CD4-positive, alpha-beta T cell treated with Interleukin-2 at 100 ng/mL for 4 hours (primary cell): Measurements from ENCODE around the gene FASTKD3.
"Not testable (repeated sequence)": the region's sequence is repeated elsewhere in the genome, so short reads cannot be mapped to it uniquely, and the experiment has no call there.

ENCODE experiments used
- DNase-seq: peaks from one replicate; pipeline ENCODE4 v3.0.0-alpha.2; 2020; ENCODE audit warnings: low spot score

Gene FASTKD3

GRCh38 chr5:7868773-7869473, at the start of gene FASTKD3, which contains the start of gene MTRR:
Gene FASTKD3, minus strand, starts transcription at chr5:7869031. Its CDS starts 948 bp downstream, at chr5:7868083.
Gene MTRR, plus strand, starts transcription at chr5:7869148. Its CDS starts 1,647 bp downstream, at chr5:7870795.
- DNase-seq, result peak; percentile 92

GRCh38 chr5:7917130-7918123, 48.6 kb upstream of the FASTKD3 start:
- DNase-seq, result no peak

GRCh38 chr5:7916171-7916804, 47.5 kb upstream of the FASTKD3 start:
- DNase-seq, result no peak

GRCh38 chr5:7911429-7911771, 42.6 kb upstream of the FASTKD3 start:
- not testable (repeated sequence) for DNase-seq

- no peak for DNase-seq
Observed at GRCh38 chr5:7910738-7911428, 42.1 kb upstream of the FASTKD3 start.

GRCh38 chr5:7908317-7908716, 39.5 kb upstream of the FASTKD3 start:
- no peak for DNase-seq

- no peak for DNase-seq
Observed at GRCh38 chr5:7907612-7908011, 38.8 kb upstream of the FASTKD3 start.

GRCh38 chr5:7904170-7904569, 35.3 kb upstream of the FASTKD3 start:
- DNase-seq, result no peak

- DNase-seq, result no peak
Observed at GRCh38 chr5:7902666-7903625, 34.1 kb upstream of the FASTKD3 start.

- no peak for DNase-seq
Observed at GRCh38 chr5:7902201-7902600, 33.4 kb upstream of the FASTKD3 start.

- DNase-seq, result no peak
Observed at GRCh38 chr5:7897014-7897600, 28.3 kb upstream of the FASTKD3 start.

- DNase-seq, result no peak
Observed at GRCh38 chr5:7894860-7895259, 26.0 kb upstream of the FASTKD3 start.

- DNase-seq, result no peak
Observed at GRCh38 chr5:7894439-7894838, 25.6 kb upstream of the FASTKD3 start.

GRCh38 chr5:7888901-7889300, 20.1 kb upstream of the FASTKD3 start:
- no peak for DNase-seq

- peak; percentile 53 for DNase-seq
Observed at GRCh38 chr5:7886849-7887475, 18.1 kb upstream of the FASTKD3 start.

- DNase-seq, result no peak
Observed at GRCh38 chr5:7884491-7885267, 15.8 kb upstream of the FASTKD3 start.

GRCh38 chr5:7882926-7883325, 14.1 kb upstream of the FASTKD3 start:
- DNase-seq, result no peak

- no peak for DNase-seq
Observed at GRCh38 chr5:7881816-7882215, 13.0 kb upstream of the FASTKD3 start.

GRCh38 chr5:7881091-7881490, 12.3 kb upstream of the FASTKD3 start:
- no peak for DNase-seq
